Measurements from ENCODE around the gene ZC2HC1C.

DNA sequence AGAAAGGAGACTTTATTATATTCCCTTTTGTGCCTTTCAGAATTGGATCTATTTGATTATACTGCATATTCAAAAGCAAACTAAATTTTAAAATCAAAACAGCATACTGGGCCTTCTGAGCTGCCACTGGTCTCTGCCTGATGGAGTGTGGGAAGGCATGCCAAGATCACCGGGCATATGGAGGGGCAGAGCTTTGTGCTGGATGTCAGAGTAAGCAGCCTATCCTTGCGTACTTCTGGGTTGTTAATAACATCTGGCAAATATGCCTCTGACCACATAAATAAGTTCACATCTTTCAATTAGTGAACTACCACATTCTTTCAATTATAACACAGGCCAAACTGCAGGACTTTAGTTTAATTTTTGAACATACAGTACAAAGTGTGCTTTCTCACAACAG, 36.5 kb upstream of the ZC2HC1C start:
- TF ChIP-seq CTCF (IDR thresholded peaks at IDR 0.05; ENCODE audit: low read depth, low read length) = no peak
- no peak for TF ChIP-seq POLR2A (IDR thresholded peaks at IDR 0.05; ENCODE audit: extremely low read depth, insufficient read length)
- TF ChIP-seq, protein P1, sequence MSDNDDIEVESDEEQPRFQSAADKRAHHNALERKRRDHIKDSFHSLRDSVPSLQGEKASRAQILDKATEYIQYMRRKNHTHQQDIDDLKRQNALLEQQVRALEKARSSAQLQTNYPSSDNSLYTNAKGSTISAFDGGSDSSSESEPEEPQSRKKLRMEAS (IDR thresholded peaks at IDR 0.05; ENCODE audit: low read depth, low read length) = no peak
- no peak for TF ChIP-seq MYC (IDR thresholded peaks at IDR 0.05; ENCODE audit: low read depth, low read length)

Data from NB4 (cell line).